Measurements from ENCODE around the gene ARHGAP15. TPM values are rescaled to one million over a fixed set of nuclear protein-coding genes. Genes with fewer than 3 reads are reported as not detected.

ARHGAP15 gene
- total RNA-seq, 1 donor from 2014 or later: not detected

- DNase-seq (ENCODE audit: low read depth): no peak
Measured at GRCh38 chr2:143440411-143441012, 311.3 kb downstream of the ARHGAP15 start.

- no peak for DNase-seq (ENCODE audit: low read depth)
Measured at GRCh38 chr2:143442193-143442592, 313.0 kb downstream of the ARHGAP15 start.

GRCh38 chr2:143451642-143452281 is 322.5 kb downstream of the ARHGAP15 start:
- no peak for DNase-seq (ENCODE audit: low read depth)

GRCh38 chr2:143452817-143453451 is 323.7 kb downstream of the ARHGAP15 start:
- no peak for DNase-seq (ENCODE audit: low read depth)

- DNase-seq (ENCODE audit: low read depth): no peak
Measured at GRCh38 chr2:143453981-143454511, 324.8 kb downstream of the ARHGAP15 start.

- no peak for DNase-seq (ENCODE audit: low read depth)
Measured at GRCh38 chr2:143455317-143455716, 326.1 kb downstream of the ARHGAP15 start.

GRCh38 chr2:143458258-143459190 is 329.3 kb downstream of the ARHGAP15 start:
- no peak for DNase-seq (ENCODE audit: low read depth)

GRCh38 chr2:143460382-143460781 is 331.2 kb downstream of the ARHGAP15 start:
- no peak for DNase-seq (ENCODE audit: low read depth)

- DNase-seq (ENCODE audit: low read depth): no peak
Measured at GRCh38 chr2:143463719-143464118, 334.5 kb downstream of the ARHGAP15 start.

GRCh38 chr2:143466391-143466790 is 337.2 kb downstream of the ARHGAP15 start:
- no peak for DNase-seq (ENCODE audit: low read depth)

GRCh38 chr2:143467011-143467410 is 337.8 kb downstream of the ARHGAP15 start:
- DNase-seq (ENCODE audit: low read depth): no peak

- DNase-seq (ENCODE audit: low read depth): no peak
Measured at GRCh38 chr2:143468341-143468888, 339.2 kb downstream of the ARHGAP15 start.

- DNase-seq (ENCODE audit: low read depth): no peak
Measured at GRCh38 chr2:143469323-143469722, 340.1 kb downstream of the ARHGAP15 start.

- DNase-seq (ENCODE audit: low read depth): no peak
Measured at GRCh38 chr2:143471550-143471949, 342.3 kb downstream of the ARHGAP15 start.

GRCh38 chr2:143473216-143473615 is 344.0 kb downstream of the ARHGAP15 start:
- peak; percentile 47 for DNase-seq (ENCODE audit: low read depth)

GRCh38 chr2:143473820-143474219 is 344.6 kb downstream of the ARHGAP15 start:
- no peak for DNase-seq (ENCODE audit: low read depth)

- no peak for DNase-seq (ENCODE audit: low read depth)
Measured at GRCh38 chr2:143474586-143474985, 345.4 kb downstream of the ARHGAP15 start.

- DNase-seq (ENCODE audit: low read depth): no peak
Measured at GRCh38 chr2:143475041-143475776, 346.0 kb downstream of the ARHGAP15 start.

- no peak for DNase-seq (ENCODE audit: low read depth)
Measured at GRCh38 chr2:143476336-143477087, 347.3 kb downstream of the ARHGAP15 start.
